Endodermal cell (in vitro differentiated cells): ENCODE data around the gene YARS1. TPM values are rescaled to one million over a fixed set of nuclear protein-coding genes. Genes with fewer than 3 reads are reported as not detected.

Source experiments
- DNase-seq: peaks from one replicate; pipeline ENCODE4 v3.0.0-alpha.2; 2017
- H3K27ac ChIP-seq: 2 replicates; pipeline ENCODE4 v1.5.1; 2013; ENCODE audit warnings: mild to moderate bottlenecking, low read depth, low read length, moderate library complexity
- H3K27me3 ChIP-seq: 2 replicates; pipeline ENCODE4 v1.6.1; 2013; ENCODE audit warnings: mild to moderate bottlenecking, low read length, moderate library complexity; ENCODE audit not compliant: insufficient read depth, control insufficient read depth, poor library complexity, severe bottlenecking
- H3K36me3 ChIP-seq: 2 replicates; pipeline ENCODE4 v1.7.0; 2013; ENCODE audit warnings: mild to moderate bottlenecking, low read length, moderate library complexity; ENCODE audit not compliant: control insufficient read depth, insufficient read depth
- H3K4me1 ChIP-seq: one replicate; pipeline ENCODE4 v1.7.0; 2013; ENCODE audit warnings: low read length; ENCODE audit not compliant: control insufficient read depth, insufficient read depth
- H3K4me3 ChIP-seq: 2 replicates; pipeline ENCODE4 v1.5.1; 2013; ENCODE audit warnings: mild to moderate bottlenecking, low read length, moderate library complexity
- H3K9ac ChIP-seq: 2 replicates; pipeline ENCODE4 v1.6.1; 2013; ENCODE audit warnings: mild to moderate bottlenecking, low read length, moderate library complexity; ENCODE audit not compliant: poor library complexity, severe bottlenecking; ENCODE audit errors: extremely low read depth
- H3K9me3 ChIP-seq: 2 replicates; pipeline ENCODE4 v1.6.1; 2013; ENCODE audit warnings: mild to moderate bottlenecking, low read length, moderate library complexity; ENCODE audit not compliant: control insufficient read depth
- H3K27ac Mint-ChIP-seq: 2 replicates; pipeline ENCODE4 v1.8.0; 2020; ENCODE audit warnings: mixed read lengths
- H3K27me3 Mint-ChIP-seq: 2 replicates; pipeline ENCODE4 v1.8.0; 2021; ENCODE audit warnings: mild to moderate bottlenecking, mixed read lengths; ENCODE audit not compliant: insufficient read depth
- H3K36me3 Mint-ChIP-seq: 2 replicates; pipeline ENCODE4 v1.8.0; 2020; ENCODE audit warnings: low read depth, mixed read lengths
- H3K4me1 Mint-ChIP-seq: 2 replicates; pipeline ENCODE4 v1.8.0; 2020; ENCODE audit warnings: mixed read lengths
- H3K4me3 Mint-ChIP-seq: 2 replicates; pipeline ENCODE4 v1.8.0; 2020; ENCODE audit warnings: mild to moderate bottlenecking, moderate library complexity, mixed read lengths
- H3K9me3 Mint-ChIP-seq: 2 replicates; pipeline ENCODE4 v1.8.0; 2020; ENCODE audit warnings: mild to moderate bottlenecking, mixed read lengths
- WGBS, 2 experiments: methylation state at CpG; one replicate each; pipeline versions ENCODE4 v1.1.5 to v1.1.7; 2013; ENCODE audit warnings: missing lambda C conversion rate in 2 of 2, mixed read lengths in 1 of 2; ENCODE audit not compliant: insufficient coverage in 1 of 2, insufficient read length in 1 of 2; 5-methylcytosine and 5-hydroxymethylcytosine counted together
- total RNA-seq, 2 donors: library from RNA; stranded (reverse); fragmentation: NEBNext Ultra II Directional in 1 of 2; extraction: Animal tissue kit (Norgen Biotek cat#: 25700) in 1 of 2; gene quantifications; 2 replicates in 1 of 2; 3 replicates in 1 of 2; pipeline ENCODE4 v1.2.1, GENCODE V29; 2021
- TF ChIP-seq, protein P1 (sequence below): fragments of 200-600 bp; sonication (generic); conservative IDR thresholded peaks from 2 replicates; pipeline ENCODE4 v1.5.0; 2021; ENCODE audit warnings: antibody characterized with exemption, mild to moderate bottlenecking

The YARS1 gene
- total RNA-seq, 2 donors from 2014 or later, result 141 to 154 TPM

DNA sequence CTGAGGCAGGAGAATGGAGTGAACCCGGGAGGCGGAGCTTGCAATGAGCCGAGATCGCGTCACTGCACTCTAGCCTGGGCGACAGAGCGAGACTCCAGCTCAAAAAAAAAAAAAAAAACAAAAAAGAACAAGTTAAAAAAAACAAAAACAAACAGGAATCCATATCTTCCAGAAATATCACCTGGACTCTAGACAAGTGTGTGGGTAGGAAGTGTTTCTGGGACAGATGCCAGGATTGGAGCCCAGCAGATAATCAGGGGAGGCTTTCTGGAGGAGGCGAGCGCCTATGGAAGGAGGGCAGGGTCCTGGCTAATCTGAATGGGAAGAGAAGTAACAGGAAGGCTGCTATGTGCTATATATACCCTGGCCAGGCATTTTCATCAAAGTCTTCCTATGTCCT, 71.0 kb downstream of the YARS1 start:
- TF ChIP-seq, protein P1, sequence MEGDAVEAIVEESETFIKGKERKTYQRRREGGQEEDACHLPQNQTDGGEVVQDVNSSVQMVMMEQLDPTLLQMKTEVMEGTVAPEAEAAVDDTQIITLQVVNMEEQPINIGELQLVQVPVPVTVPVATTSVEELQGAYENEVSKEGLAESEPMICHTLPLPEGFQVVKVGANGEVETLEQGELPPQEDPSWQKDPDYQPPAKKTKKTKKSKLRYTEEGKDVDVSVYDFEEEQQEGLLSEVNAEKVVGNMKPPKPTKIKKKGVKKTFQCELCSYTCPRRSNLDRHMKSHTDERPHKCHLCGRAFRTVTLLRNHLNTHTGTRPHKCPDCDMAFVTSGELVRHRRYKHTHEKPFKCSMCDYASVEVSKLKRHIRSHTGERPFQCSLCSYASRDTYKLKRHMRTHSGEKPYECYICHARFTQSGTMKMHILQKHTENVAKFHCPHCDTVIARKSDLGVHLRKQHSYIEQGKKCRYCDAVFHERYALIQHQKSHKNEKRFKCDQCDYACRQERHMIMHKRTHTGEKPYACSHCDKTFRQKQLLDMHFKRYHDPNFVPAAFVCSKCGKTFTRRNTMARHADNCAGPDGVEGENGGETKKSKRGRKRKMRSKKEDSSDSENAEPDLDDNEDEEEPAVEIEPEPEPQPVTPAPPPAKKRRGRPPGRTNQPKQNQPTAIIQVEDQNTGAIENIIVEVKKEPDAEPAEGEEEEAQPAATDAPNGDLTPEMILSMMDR, result no peak
- H3K36me3 Mint-ChIP-seq, result peaks cover 20% of the 10 kb centered on the region
- H3K27me3 Mint-ChIP-seq, result no peaks in the 10 kb centered on the region
- Histone ChIP-seq H3K9me3 (no peaks in the 10 kb centered on the region), H3K36me3 (peaks cover 16% of the 10 kb centered on the region), H3K4me1 (peaks cover 9% of the 10 kb centered on the region), H3K27me3 (no peaks in the 10 kb centered on the region), H3K9ac (no peak overlapping the region), H3K4me3 (no peak overlapping the region), H3K27ac (no peak overlapping the region)
- H3K4me1 Mint-ChIP-seq, result peaks cover 21% of the 10 kb centered on the region
- H3K4me3 Mint-ChIP-seq, result no peak overlapping the region
- DNase-seq, result no peak
- WGBS, 2 experiments, result 80 to 97% methylated on average over 1 to 7 of the region's 9 CpGs
- H3K9me3 Mint-ChIP-seq, result no peaks in the 10 kb centered on the region
- no peak overlapping the region for H3K27ac Mint-ChIP-seq

DNA sequence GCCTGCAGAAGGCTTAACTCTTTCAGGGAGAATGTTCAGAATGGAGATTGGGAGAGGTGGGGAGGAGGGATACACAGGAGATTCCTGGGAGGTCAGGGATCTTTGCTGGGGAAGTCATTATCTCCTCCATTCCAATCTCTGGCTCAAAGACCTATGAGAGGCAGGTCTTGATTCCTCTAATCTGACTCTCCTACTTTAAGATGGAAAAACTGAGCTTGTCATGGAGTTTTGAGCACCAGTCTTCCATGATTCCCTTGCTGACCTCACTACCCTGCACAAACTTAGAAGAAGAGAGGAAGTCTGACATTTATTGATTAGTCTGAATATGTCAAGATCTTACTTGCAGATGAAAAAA, 73.1 kb downstream of the YARS1 start:
- Histone ChIP-seq H3K4me3 (peak overlapping the region; percentile 84), H3K27ac (no peak overlapping the region), H3K9ac (no peak overlapping the region), H3K4me1 (peaks cover 9% of the 10 kb centered on the region), H3K27me3 (no peaks in the 10 kb centered on the region), H3K9me3 (no peaks in the 10 kb centered on the region), H3K36me3 (peaks cover 11% of the 10 kb centered on the region)
- no peak for DNase-seq
- peak overlapping the region; percentile 40 for H3K27ac Mint-ChIP-seq
- peaks cover 21% of the 10 kb centered on the region for H3K4me1 Mint-ChIP-seq
- no peaks in the 10 kb centered on the region for H3K9me3 Mint-ChIP-seq
- TF ChIP-seq, protein P1, result no peak
- peaks cover 3% of the 10 kb centered on the region for H3K27me3 Mint-ChIP-seq
- H3K4me3 Mint-ChIP-seq, result peak overlapping the region; percentile 73
- peaks cover 20% of the 10 kb centered on the region for H3K36me3 Mint-ChIP-seq

DNA sequence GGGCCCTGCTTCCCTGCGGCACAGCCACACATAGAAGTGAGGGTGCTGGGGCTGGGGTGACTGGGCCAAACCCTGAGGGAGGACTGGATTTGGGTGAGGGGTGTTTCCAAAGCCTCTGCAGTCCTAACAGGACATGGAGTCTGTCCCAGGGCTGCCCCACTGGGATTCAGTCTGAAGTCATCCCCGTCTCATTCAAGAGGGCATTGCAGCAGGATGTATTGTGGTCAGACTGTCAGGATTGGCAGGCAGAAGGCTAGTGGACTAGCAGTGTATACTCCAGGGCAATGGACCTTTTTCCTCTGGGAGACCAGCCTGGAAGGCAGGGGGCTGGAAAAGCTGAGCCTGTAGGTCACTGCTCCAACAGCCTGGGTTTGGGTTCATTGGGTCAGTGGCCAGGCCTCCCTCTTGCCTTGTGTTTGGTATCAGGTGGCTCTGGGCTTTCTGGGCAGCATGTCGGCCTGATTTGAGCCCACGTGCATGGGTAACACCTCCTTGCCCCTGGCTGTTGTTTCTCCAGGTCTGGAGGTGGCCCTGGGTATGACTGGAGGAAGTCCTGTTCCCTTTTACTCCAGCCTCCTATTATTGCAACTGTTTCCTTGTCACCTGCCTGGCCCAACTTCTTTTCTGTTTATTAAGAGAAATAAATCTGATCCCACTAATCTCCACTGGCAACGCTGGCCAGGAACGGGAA, 73.6 kb downstream of the YARS1 start:
- no peak for DNase-seq
- no peaks in the 10 kb centered on the region for H3K9me3 Mint-ChIP-seq
- H3K27ac Mint-ChIP-seq, result peak overlapping the region; percentile 72
- no peaks in the 10 kb centered on the region for H3K9me3 ChIP-seq
- H3K27me3 ChIP-seq, result no peaks in the 10 kb centered on the region
- H3K4me1 ChIP-seq, result peaks cover 9% of the 10 kb centered on the region
- peak overlapping the region; percentile 84 for H3K4me3 ChIP-seq
- peak overlapping the region; percentile 73 for H3K4me3 Mint-ChIP-seq
- no peak overlapping the region for H3K9ac ChIP-seq
- peaks cover 3% of the 10 kb centered on the region for H3K27me3 Mint-ChIP-seq
- H3K27ac ChIP-seq, result no peak overlapping the region
- H3K4me1 Mint-ChIP-seq, result peaks cover 19% of the 10 kb centered on the region
- peaks cover 20% of the 10 kb centered on the region for H3K36me3 Mint-ChIP-seq
- peaks cover 11% of the 10 kb centered on the region for H3K36me3 ChIP-seq
- TF ChIP-seq, protein P1, result no peak
- 59 to 80% methylated on average over 3 to 6 of the region's 6 CpGs for WGBS, 2 experiments
